GM12878 (cell line): ENCODE measurements around the gene CHD6.

Experiments used
- CHD2 ChIP-seq: IDR thresholded peaks from 2 replicates; pipeline ENCODE4 v1.6.1; 2011; ENCODE audit warnings: low read depth, low read length, improper control_type of control experiment, borderline replicate concordance
- NR2C1 ChIP-seq: fragments of 450-650 bp; IDR thresholded peaks from 2 replicates; pipeline ENCODE4 v1.6.1; 2017; ENCODE audit warnings: antibody characterized with exemption, mild to moderate bottlenecking, moderate library complexity
- ZNF217 ChIP-seq: fragments of 450-650 bp; IDR thresholded peaks from 2 replicates; pipeline ENCODE4 v1.6.1; 2017; ENCODE audit warnings: antibody characterized with exemption, mild to moderate bottlenecking
- TF ChIP-seq, protein P1 (sequence below): fragments of 450-650 bp; IDR thresholded peaks from 2 replicates; pipeline ENCODE4 v1.6.1; 2017; ENCODE audit warnings: antibody characterized with exemption, mild to moderate bottlenecking, moderate library complexity
- TF ChIP-seq, protein P2 (sequence below), 3 experiments: IDR thresholded peaks in 2 of 3; conservative IDR thresholded peaks in 1 of 3; 2 replicates each; pipeline ENCODE4 v1.5.1; 2011; ENCODE audit warnings: low read depth in 3 of 3, low read length in 3 of 3, mild to moderate bottlenecking in 3 of 3, control low read depth in 2 of 3, moderate library complexity in 2 of 3, inconsistent platforms in 1 of 3, mixed read lengths in 1 of 3; ENCODE audit not compliant: control insufficient read depth in 2 of 3, insufficient read depth in 1 of 3; ENCODE audit errors: extremely low read depth in 1 of 3

DNA sequence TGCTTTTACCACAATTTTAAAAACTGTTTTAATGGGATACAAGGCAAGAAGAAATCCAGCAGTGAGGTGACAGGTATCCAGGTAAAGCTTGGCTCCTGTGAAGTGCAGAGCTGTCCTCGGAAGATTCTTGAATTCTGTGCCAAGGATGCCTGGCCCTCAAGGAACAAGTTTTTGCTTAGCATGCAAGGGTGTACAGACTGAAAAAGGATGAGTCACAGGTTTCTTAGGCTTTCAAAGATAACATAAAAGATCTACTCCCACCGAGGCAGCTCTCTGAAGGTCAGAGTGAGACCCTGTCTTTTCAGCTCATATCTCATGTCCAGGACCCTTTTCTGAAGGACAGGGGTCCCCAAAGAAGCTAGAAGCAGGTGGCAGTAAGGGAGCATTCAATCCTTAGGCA is 83.3 kb downstream of the CHD6 start:
- TF ChIP-seq ZNF217 (no peak), CHD2 (no peak), NR2C1 (no peak)
- TF ChIP-seq, protein P1, sequence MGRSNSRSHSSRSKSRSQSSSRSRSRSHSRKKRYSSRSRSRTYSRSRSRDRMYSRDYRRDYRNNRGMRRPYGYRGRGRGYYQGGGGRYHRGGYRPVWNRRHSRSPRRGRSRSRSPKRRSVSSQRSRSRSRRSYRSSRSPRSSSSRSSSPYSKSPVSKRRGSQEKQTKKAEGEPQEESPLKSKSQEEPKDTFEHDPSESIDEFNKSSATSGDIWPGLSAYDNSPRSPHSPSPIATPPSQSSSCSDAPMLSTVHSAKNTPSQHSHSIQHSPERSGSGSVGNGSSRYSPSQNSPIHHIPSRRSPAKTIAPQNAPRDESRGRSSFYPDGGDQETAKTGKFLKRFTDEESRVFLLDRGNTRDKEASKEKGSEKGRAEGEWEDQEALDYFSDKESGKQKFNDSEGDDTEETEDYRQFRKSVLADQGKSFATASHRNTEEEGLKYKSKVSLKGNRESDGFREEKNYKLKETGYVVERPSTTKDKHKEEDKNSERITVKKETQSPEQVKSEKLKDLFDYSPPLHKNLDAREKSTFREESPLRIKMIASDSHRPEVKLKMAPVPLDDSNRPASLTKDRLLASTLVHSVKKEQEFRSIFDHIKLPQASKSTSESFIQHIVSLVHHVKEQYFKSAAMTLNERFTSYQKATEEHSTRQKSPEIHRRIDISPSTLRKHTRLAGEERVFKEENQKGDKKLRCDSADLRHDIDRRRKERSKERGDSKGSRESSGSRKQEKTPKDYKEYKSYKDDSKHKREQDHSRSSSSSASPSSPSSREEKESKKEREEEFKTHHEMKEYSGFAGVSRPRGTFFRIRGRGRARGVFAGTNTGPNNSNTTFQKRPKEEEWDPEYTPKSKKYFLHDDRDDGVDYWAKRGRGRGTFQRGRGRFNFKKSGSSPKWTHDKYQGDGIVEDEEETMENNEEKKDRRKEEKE, result no peak
- TF ChIP-seq, protein P2, sequence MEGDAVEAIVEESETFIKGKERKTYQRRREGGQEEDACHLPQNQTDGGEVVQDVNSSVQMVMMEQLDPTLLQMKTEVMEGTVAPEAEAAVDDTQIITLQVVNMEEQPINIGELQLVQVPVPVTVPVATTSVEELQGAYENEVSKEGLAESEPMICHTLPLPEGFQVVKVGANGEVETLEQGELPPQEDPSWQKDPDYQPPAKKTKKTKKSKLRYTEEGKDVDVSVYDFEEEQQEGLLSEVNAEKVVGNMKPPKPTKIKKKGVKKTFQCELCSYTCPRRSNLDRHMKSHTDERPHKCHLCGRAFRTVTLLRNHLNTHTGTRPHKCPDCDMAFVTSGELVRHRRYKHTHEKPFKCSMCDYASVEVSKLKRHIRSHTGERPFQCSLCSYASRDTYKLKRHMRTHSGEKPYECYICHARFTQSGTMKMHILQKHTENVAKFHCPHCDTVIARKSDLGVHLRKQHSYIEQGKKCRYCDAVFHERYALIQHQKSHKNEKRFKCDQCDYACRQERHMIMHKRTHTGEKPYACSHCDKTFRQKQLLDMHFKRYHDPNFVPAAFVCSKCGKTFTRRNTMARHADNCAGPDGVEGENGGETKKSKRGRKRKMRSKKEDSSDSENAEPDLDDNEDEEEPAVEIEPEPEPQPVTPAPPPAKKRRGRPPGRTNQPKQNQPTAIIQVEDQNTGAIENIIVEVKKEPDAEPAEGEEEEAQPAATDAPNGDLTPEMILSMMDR (IDR thresholded peaks at IDR 0.05 in 2 of 3, conservative IDR thresholded peaks at IDR 0.05 in 1 of 3; ENCODE audit: control insufficient read depth in 2 of 3, extremely low read depth in 1 of 3, insufficient read depth in 1 of 3, low read depth in 3 of 3, low read length in 3 of 3), result no peak
